Large intestine (tissue), 12 donors: ENCODE results near the gene SHROOM1. TPM values are rescaled to one million over a fixed set of nuclear protein-coding genes. Genes with fewer than 3 reads are reported as not detected.

Experiments used
- DNase-seq, 2 donors: peaks; one replicate each; pipeline versions ENCODE4 v3.0.0 to v3.0.0-alpha.2; 2013
- H3K27ac ChIP-seq: one replicate; pipeline ENCODE4 v1.5.1; 2013; ENCODE audit warnings: low read length
- H3K27me3 ChIP-seq: 2 replicates; pipeline ENCODE4 v1.6.1; 2013; ENCODE audit warnings: low read length; ENCODE audit not compliant: control insufficient read depth, insufficient read depth
- H3K36me3 ChIP-seq: 2 replicates; pipeline ENCODE4 v1.6.1; 2013; ENCODE audit warnings: low read length; ENCODE audit not compliant: control insufficient read depth, insufficient read depth
- H3K4me1 ChIP-seq: one replicate; pipeline ENCODE4 v1.6.1; 2013; ENCODE audit warnings: low read length; ENCODE audit not compliant: control insufficient read depth, insufficient read depth
- H3K4me3 ChIP-seq: one replicate; pipeline ENCODE4 v1.5.1; 2013; ENCODE audit warnings: low read length
- H3K9me3 ChIP-seq: one replicate; pipeline ENCODE4 v1.6.1; 2013; ENCODE audit warnings: mild to moderate bottlenecking, low read depth, low read length, moderate library complexity; ENCODE audit not compliant: control insufficient read depth
- WGBS: methylation state at CpG from one replicate; pipeline ENCODE4 v1.1.5; 2013; ENCODE audit warnings: low lambda C conversion rate; ENCODE audit not compliant: insufficient coverage; 5-methylcytosine and 5-hydroxymethylcytosine counted together
- long read RNA-seq, 11 donors: transcript quantifications; one replicate each; lab custom pipeline, GENCODE V29; 2026
- polyA plus RNA-seq: library from polyadenylated mRNA; unstranded; fragments of 120-200 nt; gene quantifications from one replicate; pipeline ENCODE4 v1.2.1, GENCODE V29; 2013

Gene SHROOM1
- 15.9 TPM for polyA plus RNA-seq
- long read RNA-seq, donor 1, partial matches to known transcripts, result 0 of 1 reads
- long read RNA-seq, donor 1, other reads (novel, unspliced or antisense), result 0 of 1 reads
- long read RNA-seq, donor 2, partial matches to known transcripts, result 0 of 2 reads
- long read RNA-seq, donor 2, other reads (novel, unspliced or antisense), result 0 of 2 reads
- long read RNA-seq, donor 3, partial matches to known transcripts, result 0 of 4 reads
- long read RNA-seq, donor 3, other reads (novel, unspliced or antisense), result 0 of 4 reads
- long read RNA-seq, donor 4, result 0 reads
- long read RNA-seq, donor 5, partial matches to known transcripts, result 0 of 2 reads
- long read RNA-seq, donor 5, other reads (novel, unspliced or antisense), result 0 of 2 reads
- long read RNA-seq, donor 6, partial matches to known transcripts, result 0 of 2 reads
- long read RNA-seq, donor 6, other reads (novel, unspliced or antisense), result 0 of 2 reads
- long read RNA-seq, donor 7, result 0 reads
- long read RNA-seq, donor 8, partial matches to known transcripts, result 0 of 1 reads
- long read RNA-seq, donor 8, other reads (novel, unspliced or antisense), result 0 of 1 reads
- long read RNA-seq, donor 9, result 0 reads
- long read RNA-seq, donor 10, partial matches to known transcripts, result 0 of 2 reads
- long read RNA-seq, donor 10, other reads (novel, unspliced or antisense), result 0 of 2 reads
- long read RNA-seq, donor 11, partial matches to known transcripts, result 0 of 1 reads
- long read RNA-seq, donor 11, other reads (novel, unspliced or antisense), result 0 of 1 reads

- WGBS, result no CpG with 5 or more reads among the region's 78 CpGs
- Histone ChIP-seq H3K36me3 (peaks cover 4% of the 10 kb centered on the region), H3K4me3 (peak within 1 kb of the TSS; percentile 65), H3K9me3 (no peaks in the 10 kb centered on the region), H3K4me1 (peaks cover 15% of the 10 kb centered on the region), H3K27ac (peak within 1 kb of the TSS; percentile 61), H3K27me3 (no peaks in the 10 kb centered on the region)
- peak; percentile 51 to 80 for DNase-seq
These were observed at the start of gene SHROOM1 for GRCh38 chr5:132830436-132831094. TSS of gene SHROOM1 (minus strand) at chr5:132830647. CDS start at chr5:132826140, 4,507 bp downstream.

- no peak overlapping the region for H3K4me3 ChIP-seq
- peaks cover 11% of the 10 kb centered on the region for H3K4me1 ChIP-seq
- WGBS, result no CpG with 5 or more reads among the region's 3 CpGs
- peaks cover 48% of the 10 kb centered on the region for H3K36me3 ChIP-seq
- no peaks in the 10 kb centered on the region for H3K27me3 ChIP-seq
- H3K27ac ChIP-seq, result no peak overlapping the region
- peak in 1 of 2 donors; percentile 21 for DNase-seq
- peaks cover 2% of the 10 kb centered on the region for H3K9me3 ChIP-seq
These were observed 47.5 kb upstream of the SHROOM1 start for GRCh38 chr5:132877938-132878337.

- WGBS, result no CpG with 5 or more reads among the region's 2 CpGs
- peaks cover 44% of the 10 kb centered on the region for H3K36me3 ChIP-seq
These were observed 47.0 kb upstream of the SHROOM1 start for GRCh38 chr5:132877466-132877865.

GRCh38 chr5:132876020-132876759 lies 45.7 kb upstream of the SHROOM1 start:
- peaks cover 2% of the 10 kb centered on the region for H3K9me3 ChIP-seq
- DNase-seq, result no peak
- H3K4me1 ChIP-seq, result peaks cover 29% of the 10 kb centered on the region
- 86% methylated on average over 1 of the region's 1 CpG for WGBS
- no peak overlapping the region for H3K27ac ChIP-seq
- no peaks in the 10 kb centered on the region for H3K27me3 ChIP-seq
- H3K36me3 ChIP-seq, result peaks cover 36% of the 10 kb centered on the region
- H3K4me3 ChIP-seq, result no peak overlapping the region

More at GRCh38 chr5:132877466-132877865, 47.0 kb upstream of the SHROOM1 start:
- peaks cover 2% of the 10 kb centered on the region for H3K9me3 ChIP-seq
- no peak for DNase-seq
- peaks cover 16% of the 10 kb centered on the region for H3K4me1 ChIP-seq
- no peak overlapping the region for H3K4me3 ChIP-seq
- H3K27me3 ChIP-seq, result no peaks in the 10 kb centered on the region
- H3K27ac ChIP-seq, result no peak overlapping the region

- Histone ChIP-seq H3K4me1 (peaks cover 30% of the 10 kb centered on the region), H3K36me3 (peaks cover 36% of the 10 kb centered on the region), H3K9me3 (peaks cover 2% of the 10 kb centered on the region), H3K4me3 (no peak overlapping the region), H3K27me3 (no peaks in the 10 kb centered on the region), H3K27ac (peak overlapping the region; percentile 88)
- no peak for DNase-seq
- no CpG with 5 or more reads among the region's 3 CpGs for WGBS
These were observed 43.5 kb upstream of the SHROOM1 start for GRCh38 chr5:132873930-132874271.

- Histone ChIP-seq H3K4me1 (peaks cover 30% of the 10 kb centered on the region), H3K9me3 (peaks cover 2% of the 10 kb centered on the region), H3K4me3 (no peak within 1 kb of the TSS), H3K27me3 (no peaks in the 10 kb centered on the region), H3K36me3 (peaks cover 38% of the 10 kb centered on the region), H3K27ac (peak within 1 kb of the TSS; percentile 88)
- 80% methylated on average over 1 of the region's 6 CpGs for WGBS
- peak; percentile 82 to 94 for DNase-seq
These were observed 42.9 kb upstream of the SHROOM1 start, which contains the start of gene LEAP2 for GRCh38 chr5:132873119-132873929. TSS of gene LEAP2 (plus strand) at chr5:132873668. CDS start at chr5:132873695, 27 bp downstream.

- H3K4me1 ChIP-seq, result peaks cover 30% of the 10 kb centered on the region
- H3K9me3 ChIP-seq, result peaks cover 2% of the 10 kb centered on the region
- DNase-seq, result peak in 1 of 2 donors; percentile 61
- no CpG with 5 or more reads among the region's 1 CpG for WGBS
- peaks cover 38% of the 10 kb centered on the region for H3K36me3 ChIP-seq
- H3K4me3 ChIP-seq, result no peak overlapping the region
- H3K27me3 ChIP-seq, result no peaks in the 10 kb centered on the region
- H3K27ac ChIP-seq, result peak overlapping the region; percentile 88
These were observed 42.3 kb upstream of the SHROOM1 start for GRCh38 chr5:132872788-132873118.

- H3K36me3 ChIP-seq, result peaks cover 38% of the 10 kb centered on the region
- WGBS, result no CpG with 5 or more reads among the region's 5 CpGs
- peaks cover 2% of the 10 kb centered on the region for H3K9me3 ChIP-seq
- peak overlapping the region; percentile 88 for H3K27ac ChIP-seq
- no peak for DNase-seq
- peaks cover 36% of the 10 kb centered on the region for H3K4me1 ChIP-seq
- H3K27me3 ChIP-seq, result no peaks in the 10 kb centered on the region
- H3K4me3 ChIP-seq, result no peak overlapping the region
These were observed 41.2 kb upstream of the SHROOM1 start for GRCh38 chr5:132871459-132872284.

GRCh38 chr5:132870801-132871200 lies 40.4 kb upstream of the SHROOM1 start:
- Histone ChIP-seq H3K4me1 (peaks cover 39% of the 10 kb centered on the region), H3K27ac (no peak overlapping the region), H3K27me3 (no peaks in the 10 kb centered on the region), H3K36me3 (peaks cover 38% of the 10 kb centered on the region), H3K4me3 (no peak overlapping the region), H3K9me3 (peaks cover 2% of the 10 kb centered on the region)
- WGBS, result 100% methylated on average over 1 of the region's 2 CpGs
- DNase-seq, result no peak
